ENCODE measurements around the gene SPEM1. TPM values are rescaled to one million over a fixed set of nuclear protein-coding genes. Genes with fewer than 3 reads are reported as not detected.

SPEM1 gene
- total RNA-seq, 1 donor from 2014 or later = not detected

DNA sequence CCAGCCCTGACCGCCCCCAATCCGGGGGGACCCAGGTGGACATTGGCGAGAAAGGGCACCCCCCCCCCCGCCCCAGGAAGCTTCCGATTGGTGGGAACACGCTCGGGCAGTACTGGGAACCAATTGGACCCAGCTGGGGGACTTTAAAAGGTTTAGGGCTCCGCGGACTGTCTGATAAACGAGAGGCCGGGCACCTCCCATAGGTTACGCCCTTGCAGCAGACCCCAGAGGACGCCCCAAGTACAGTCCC, 16.5 kb upstream of the SPEM1 start:
- Histone ChIP-seq H3K4me3 (peak overlapping the region; percentile 78), H3K27ac (replicated peaks) (peak overlapping the region; percentile 96), H3K4me1 (peaks cover 32% of the 10 kb centered on the region), H3K27me3 (ENCODE audit: low read depth) (no peaks in the 10 kb centered on the region), H3K36me3 (no peaks in the 10 kb centered on the region), H3K9me3 (replicated peaks) (no peaks in the 10 kb centered on the region)
- intact Hi-C loops (cut with micrococcal nuclease) = no loop called here
- DNase-seq = no peak
- TF ChIP-seq, protein P1, sequence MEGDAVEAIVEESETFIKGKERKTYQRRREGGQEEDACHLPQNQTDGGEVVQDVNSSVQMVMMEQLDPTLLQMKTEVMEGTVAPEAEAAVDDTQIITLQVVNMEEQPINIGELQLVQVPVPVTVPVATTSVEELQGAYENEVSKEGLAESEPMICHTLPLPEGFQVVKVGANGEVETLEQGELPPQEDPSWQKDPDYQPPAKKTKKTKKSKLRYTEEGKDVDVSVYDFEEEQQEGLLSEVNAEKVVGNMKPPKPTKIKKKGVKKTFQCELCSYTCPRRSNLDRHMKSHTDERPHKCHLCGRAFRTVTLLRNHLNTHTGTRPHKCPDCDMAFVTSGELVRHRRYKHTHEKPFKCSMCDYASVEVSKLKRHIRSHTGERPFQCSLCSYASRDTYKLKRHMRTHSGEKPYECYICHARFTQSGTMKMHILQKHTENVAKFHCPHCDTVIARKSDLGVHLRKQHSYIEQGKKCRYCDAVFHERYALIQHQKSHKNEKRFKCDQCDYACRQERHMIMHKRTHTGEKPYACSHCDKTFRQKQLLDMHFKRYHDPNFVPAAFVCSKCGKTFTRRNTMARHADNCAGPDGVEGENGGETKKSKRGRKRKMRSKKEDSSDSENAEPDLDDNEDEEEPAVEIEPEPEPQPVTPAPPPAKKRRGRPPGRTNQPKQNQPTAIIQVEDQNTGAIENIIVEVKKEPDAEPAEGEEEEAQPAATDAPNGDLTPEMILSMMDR (IDR thresholded peaks at IDR 0.05; ENCODE audit: borderline replicate concordance) = no peak

DNA sequence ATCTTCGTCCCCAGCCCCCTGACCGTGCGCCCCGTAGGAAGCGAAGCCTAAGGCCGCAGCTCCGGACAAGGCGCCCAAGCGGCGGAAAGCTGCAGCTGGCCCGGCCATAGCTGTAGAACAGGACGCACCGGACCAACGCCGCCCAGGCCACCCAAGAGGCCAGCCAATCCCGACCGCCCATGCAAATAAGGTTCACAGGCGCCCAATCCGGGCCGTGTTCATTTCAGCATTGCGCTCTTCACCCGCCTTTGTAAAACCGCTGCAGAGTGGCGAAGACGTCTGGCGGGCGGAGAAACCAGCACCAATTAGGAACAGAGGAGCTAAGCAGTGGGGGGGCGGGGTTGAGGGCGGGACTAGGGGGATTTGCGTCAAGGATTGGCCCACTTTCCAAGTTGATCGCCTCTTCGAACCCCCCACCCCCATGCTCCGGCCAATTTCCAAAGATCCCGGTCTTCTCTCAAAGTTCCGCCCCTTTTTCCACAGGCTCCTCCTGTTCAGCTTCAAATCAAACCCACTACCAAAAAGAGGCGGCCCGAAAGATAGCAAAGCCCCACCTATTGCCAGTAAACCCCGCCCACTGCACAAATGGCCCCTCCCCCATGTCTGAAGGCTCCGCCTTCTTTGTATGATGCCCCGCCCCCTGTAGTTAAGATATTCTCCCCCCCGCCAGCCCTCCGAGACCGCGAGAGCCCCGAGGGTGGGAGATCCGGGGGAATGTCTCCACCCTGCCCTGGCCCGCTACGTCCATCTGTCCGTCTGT, 16.0 kb upstream of the SPEM1 start, which contains the start of gene TMEM256:
TMEM256 (minus strand) TSS at position 121 of the 760 bp plus-strand sequence; CDS start at position 108, 13 bp downstream.
- intact Hi-C loops (cut with micrococcal nuclease) = no loop called here
- Histone ChIP-seq H3K9me3 (replicated peaks) (no peaks in the 10 kb centered on the region), H3K27me3 (ENCODE audit: low read depth) (no peaks in the 10 kb centered on the region), H3K4me3 (peak within 1 kb of the TSS; percentile 78), H3K4me1 (peaks cover 32% of the 10 kb centered on the region), H3K36me3 (no peaks in the 10 kb centered on the region), H3K27ac (replicated peaks) (peak within 1 kb of the TSS; percentile 96)
- TF ChIP-seq, protein P1 (IDR thresholded peaks at IDR 0.05; ENCODE audit: borderline replicate concordance) = no peak
- DNase-seq = peak; percentile 99

DNA sequence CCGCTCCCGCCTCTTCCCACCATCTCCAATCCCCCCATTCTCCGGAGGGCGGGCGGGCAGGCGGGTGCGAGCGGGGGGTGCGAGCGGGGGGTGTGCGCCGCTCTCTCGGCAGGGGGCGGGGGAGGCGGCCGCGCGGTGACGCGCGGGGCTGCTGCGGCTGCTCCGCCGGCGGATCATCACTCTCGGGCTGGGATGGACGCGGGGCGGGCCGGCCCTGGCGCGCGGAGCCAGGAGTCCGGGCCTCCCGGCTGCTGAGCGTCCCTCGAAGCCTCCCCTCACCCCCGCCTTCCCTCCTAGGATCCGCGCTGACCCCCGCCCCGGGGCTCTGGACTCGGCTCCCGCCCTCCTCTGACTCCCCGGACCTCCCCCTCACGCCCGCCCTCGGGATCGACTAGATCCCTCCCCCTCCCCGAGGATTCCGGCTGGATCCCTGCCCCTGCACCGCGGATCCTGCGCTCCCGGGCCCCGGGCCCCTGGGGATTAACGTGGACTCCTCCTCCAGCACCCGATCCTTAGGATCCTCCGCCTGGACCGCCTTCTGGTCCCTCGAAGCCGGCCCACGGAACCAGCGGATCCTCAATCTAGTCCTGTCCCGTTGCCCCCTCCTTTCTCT, 15.3 kb upstream of the SPEM1 start:
- intact Hi-C loops (cut with micrococcal nuclease) = no loop called here
- TF ChIP-seq, protein P1 (IDR thresholded peaks at IDR 0.05; ENCODE audit: borderline replicate concordance) = no peak
- peak; percentile 64 for DNase-seq
- H3K4me1 ChIP-seq = peaks cover 32% of the 10 kb centered on the region
- peak overlapping the region; percentile 78 for H3K4me3 ChIP-seq
- H3K36me3 ChIP-seq = no peaks in the 10 kb centered on the region
- peak overlapping the region; percentile 96 for H3K27ac ChIP-seq (replicated peaks)
- H3K9me3 ChIP-seq (replicated peaks) = no peaks in the 10 kb centered on the region
- no peaks in the 10 kb centered on the region for H3K27me3 ChIP-seq (ENCODE audit: low read depth)

DNA sequence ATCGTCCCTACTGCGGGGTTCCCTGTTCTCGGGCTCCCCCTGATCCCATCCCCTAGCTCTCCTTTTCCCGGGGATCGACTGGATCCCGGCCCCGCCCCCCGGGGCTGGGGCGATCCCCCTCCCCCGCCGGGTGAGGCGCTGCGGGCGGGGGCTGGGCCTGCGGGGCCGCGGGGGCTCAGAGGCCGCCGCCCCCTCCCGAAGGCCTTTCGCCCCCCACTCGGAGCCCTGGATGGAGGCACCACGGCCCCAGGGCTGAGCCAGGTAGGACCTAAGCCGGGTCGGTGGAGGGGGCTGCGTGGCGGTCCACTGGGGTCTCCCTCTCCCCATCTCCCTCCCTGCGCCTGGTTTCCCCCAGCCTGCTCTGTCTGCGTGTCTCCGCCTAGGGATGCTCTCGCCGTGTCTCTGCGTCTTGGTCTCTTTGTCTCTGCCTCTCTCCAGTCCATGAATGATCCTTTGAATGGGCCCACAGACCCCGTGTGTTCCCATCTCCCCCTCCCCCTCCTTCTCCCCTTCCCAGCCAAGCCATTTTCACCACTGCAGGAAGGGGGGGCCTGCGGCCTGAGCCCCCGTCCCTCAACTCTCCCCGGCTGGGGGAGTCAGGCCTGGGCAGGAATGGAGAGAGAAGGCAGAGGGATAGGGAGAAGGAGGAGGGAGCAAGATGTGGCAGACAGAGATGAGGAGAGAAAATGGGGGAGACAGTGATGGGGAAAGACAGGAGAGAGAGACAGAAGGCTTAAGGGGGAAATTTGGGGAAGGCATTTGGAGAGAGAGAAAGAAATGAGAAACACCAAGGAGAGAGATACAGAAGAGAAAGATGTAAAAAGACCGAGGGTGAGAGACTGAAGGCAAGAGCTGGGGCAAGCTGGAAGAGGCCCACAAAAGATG, 14.5 kb upstream of the SPEM1 start:
- intact Hi-C loops (cut with micrococcal nuclease) = no loop called here
- Histone ChIP-seq H3K36me3 (no peaks in the 10 kb centered on the region), H3K27me3 (ENCODE audit: low read depth) (no peaks in the 10 kb centered on the region), H3K4me1 (peaks cover 32% of the 10 kb centered on the region), H3K27ac (replicated peaks) (peak overlapping the region; percentile 96), H3K4me3 (peak overlapping the region; percentile 78), H3K9me3 (replicated peaks) (no peaks in the 10 kb centered on the region)
- DNase-seq = no peak
- TF ChIP-seq, protein P1 (IDR thresholded peaks at IDR 0.05; ENCODE audit: borderline replicate concordance) = no peak

- Histone ChIP-seq H3K4me1 (peaks cover 32% of the 10 kb centered on the region), H3K27ac (replicated peaks) (peak overlapping the region; percentile 96), H3K27me3 (ENCODE audit: low read depth) (no peaks in the 10 kb centered on the region), H3K9me3 (replicated peaks) (no peaks in the 10 kb centered on the region), H3K4me3 (peak overlapping the region; percentile 78), H3K36me3 (no peaks in the 10 kb centered on the region)
- intact Hi-C loops (cut with micrococcal nuclease) = no loop called here
- no peak for DNase-seq
- TF ChIP-seq, protein P1 (IDR thresholded peaks at IDR 0.05; ENCODE audit: borderline replicate concordance) = no peak
These were observed 13.8 kb upstream of the SPEM1 start for GRCh38 chr17:7406235-7406825.
